ENCODE data around the gene CYP1A2. TPM values are rescaled to one million over a fixed set of nuclear protein-coding genes. Genes with fewer than 3 reads are reported as not detected.

The CYP1A2 gene
- total RNA-seq, 1 donor: not detected

DNA sequence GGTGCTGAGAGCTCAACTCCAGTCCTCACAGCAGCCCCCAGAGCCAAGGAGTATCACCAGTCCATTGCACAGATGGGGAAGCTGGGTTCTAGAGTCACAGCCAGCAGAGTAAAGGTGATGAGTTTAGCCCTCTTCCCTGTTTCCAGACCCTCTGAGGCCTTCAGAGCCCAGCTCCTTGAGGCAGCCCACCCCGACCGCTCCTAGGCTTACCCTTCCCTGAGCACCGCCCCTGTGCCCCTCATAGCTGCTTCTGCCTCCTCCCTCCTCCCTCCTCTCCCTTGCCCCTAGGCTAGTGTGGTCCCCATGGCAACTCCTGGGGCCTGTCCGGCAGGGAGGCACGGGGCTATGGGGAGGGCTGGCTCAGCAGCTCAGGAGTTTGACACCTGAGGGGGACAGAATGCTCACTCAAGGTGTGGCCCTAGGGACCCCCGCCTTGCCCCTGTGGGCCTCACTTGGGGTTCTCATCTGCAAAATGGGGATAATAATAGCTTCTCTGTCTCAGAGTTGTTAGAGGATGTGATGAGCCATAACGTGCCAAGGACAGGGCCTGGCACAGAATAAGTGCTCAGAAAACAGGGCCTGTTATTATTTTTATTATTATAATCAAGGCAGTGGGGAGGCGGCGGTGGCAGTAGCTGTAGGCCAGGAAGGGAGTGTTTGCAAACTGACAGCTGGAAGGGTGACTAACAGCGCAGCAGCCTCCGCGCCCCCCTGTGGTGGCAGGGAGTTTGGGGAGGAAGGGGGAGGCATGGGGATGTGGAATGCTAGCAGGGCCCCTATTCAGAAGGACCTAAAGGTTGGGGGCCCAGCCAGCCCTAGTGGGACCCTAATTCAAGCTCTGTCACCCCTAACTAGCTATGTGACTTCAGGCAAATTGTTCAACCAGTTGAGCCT is 44.7 kb downstream of the CYP1A2 start:
- no peak for DNase-seq (ENCODE audit: low read depth)
- peak; percentile 17 for TF ChIP-seq CTCF (IDR thresholded peaks at IDR 0.05; ENCODE audit: insufficient read depth, low read depth, low read length)
- H3K4me3 ChIP-seq (ENCODE audit: low read depth, low read length): no peak overlapping the region

- no peak for DNase-seq (ENCODE audit: low read depth)
- no peak for TF ChIP-seq CTCF (IDR thresholded peaks at IDR 0.05; ENCODE audit: insufficient read depth, low read depth, low read length)
- no peak overlapping the region for H3K4me3 ChIP-seq (ENCODE audit: low read depth, low read length)
Measured at GRCh38 chr15:74794248-74794969, 45.8 kb downstream of the CYP1A2 start.

DNA sequence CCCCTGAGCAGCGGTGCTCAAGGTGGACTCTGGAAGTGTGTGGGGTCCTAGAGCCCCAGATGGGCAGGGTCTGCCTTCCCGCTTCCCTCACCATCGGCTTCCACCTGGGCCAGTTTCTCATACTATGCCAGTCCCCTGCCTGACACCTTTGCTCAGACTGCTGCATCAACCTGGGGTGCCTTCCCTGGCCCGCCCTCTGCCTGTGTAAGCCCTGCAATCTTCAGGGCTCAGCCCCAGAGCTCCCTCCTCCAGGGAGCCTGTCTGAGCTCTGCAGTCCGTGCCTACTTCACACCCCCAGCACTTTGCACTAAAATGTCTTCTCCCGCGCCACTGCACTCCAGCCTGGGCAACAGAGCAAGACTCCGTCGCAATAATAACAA is 46.3 kb downstream of the CYP1A2 start:
- no peak for TF ChIP-seq CTCF (IDR thresholded peaks at IDR 0.05; ENCODE audit: insufficient read depth, low read depth, low read length)
- no peak overlapping the region for H3K4me3 ChIP-seq (ENCODE audit: low read depth, low read length)
- DNase-seq (ENCODE audit: low read depth): no peak

- no peak for TF ChIP-seq CTCF (IDR thresholded peaks at IDR 0.05; ENCODE audit: insufficient read depth, low read depth, low read length)
- H3K4me3 ChIP-seq (ENCODE audit: low read depth, low read length): no peak overlapping the region
- DNase-seq (ENCODE audit: low read depth): no peak
Measured at GRCh38 chr15:74795966-74796625, 47.5 kb downstream of the CYP1A2 start.

GRCh38 chr15:74798388-74799254 is 50.0 kb downstream of the CYP1A2 start:
- no peak overlapping the region for H3K4me3 ChIP-seq (ENCODE audit: low read depth, low read length)
- no peak for TF ChIP-seq CTCF (IDR thresholded peaks at IDR 0.05; ENCODE audit: insufficient read depth, low read depth, low read length)
- DNase-seq (ENCODE audit: low read depth): no peak

- no peak for TF ChIP-seq CTCF (IDR thresholded peaks at IDR 0.05; ENCODE audit: insufficient read depth, low read depth, low read length)
- H3K4me3 ChIP-seq (ENCODE audit: low read depth, low read length): no peak overlapping the region
- no peak for DNase-seq (ENCODE audit: low read depth)
Measured at GRCh38 chr15:74799255-74799855, 50.7 kb downstream of the CYP1A2 start.
